Measurements from ENCODE around the gene NIPAL3. TPM values are rescaled to one million over a fixed set of nuclear protein-coding genes. Genes with fewer than 3 reads are reported as not detected.
"Not testable (repeated sequence)": the region's sequence is repeated elsewhere in the genome, so short reads cannot be mapped to it uniquely, and the experiment has no call there.

The NIPAL3 gene
- total and polyA plus RNA-seq, 9 donors, result 4.4 to 22.3 (median 13.1) TPM

GRCh38 chr1:24457866-24458265, 42.3 kb downstream of the NIPAL3 start:
- DNase-seq, result no peak
- Histone ChIP-seq H3K36me3 (no peaks in the 10 kb centered on the region), H3K4me3 (no peak overlapping the region), H3K27ac (no peak overlapping the region), H3K27me3 (no peaks in the 10 kb centered on the region), H3K9me3 (no peaks in the 10 kb centered on the region), H3K4me1 (ENCODE audit: insufficient read depth) (no peaks in the 10 kb centered on the region)
- 93 to 98% (median 95%) methylated on average over 3 of the region's 3 CpGs for WGBS, 3 donors
- TF ChIP-seq CTCF (IDR thresholded peaks at IDR 0.05), result no peak
- no peak for TF ChIP-seq POLR2A (IDR thresholded peaks at IDR 0.05)
- TF ChIP-seq EP300 (IDR thresholded peaks at IDR 0.05), result no peak
- intact Hi-C loops (cut with DNase I), result no loop called here

GRCh38 chr1:24459551-24460266, 44.1 kb downstream of the NIPAL3 start:
- intact Hi-C loops (cut with DNase I), result no loop called here
- Histone ChIP-seq H3K27ac (no peak overlapping the region), H3K9me3 (no peaks in the 10 kb centered on the region), H3K27me3 (no peaks in the 10 kb centered on the region), H3K4me3 (no peak overlapping the region), H3K4me1 (ENCODE audit: insufficient read depth) (no peaks in the 10 kb centered on the region), H3K36me3 (no peaks in the 10 kb centered on the region)
- 95 to 97% (median 96%) methylated on average over 6 of the region's 6 CpGs for WGBS, 3 donors
- DNase-seq, result no peak
- TF ChIP-seq POLR2A (IDR thresholded peaks at IDR 0.05) (no peak), CTCF (IDR thresholded peaks at IDR 0.05) (no peak), EP300 (IDR thresholded peaks at IDR 0.05) (no peak)

- H3K4me3 ChIP-seq; H3K27ac ChIP-seq; H3K9me3 ChIP-seq; H3K27me3 ChIP-seq; H3K36me3 ChIP-seq; H3K4me1 ChIP-seq (ENCODE audit: insufficient read depth); intact Hi-C loops (cut with DNase I); DNase-seq: not testable (repeated sequence)
- WGBS, 3 donors, result 74 to 90% (median 87%) methylated on average over 4 of the region's 4 CpGs
Measured at GRCh38 chr1:24462128-24462527, 46.5 kb downstream of the NIPAL3 start.

- Histone ChIP-seq H3K27me3 (no peaks in the 10 kb centered on the region), H3K4me1 (ENCODE audit: insufficient read depth) (no peaks in the 10 kb centered on the region), H3K36me3 (no peaks in the 10 kb centered on the region), H3K4me3 (no peak overlapping the region), H3K27ac (no peak overlapping the region), H3K9me3 (no peaks in the 10 kb centered on the region)
- TF ChIP-seq POLR2A (IDR thresholded peaks at IDR 0.05), result no peak
- TF ChIP-seq CTCF (IDR thresholded peaks at IDR 0.05), result no peak
- TF ChIP-seq EP300 (IDR thresholded peaks at IDR 0.05), result no peak
- intact Hi-C loops (cut with DNase I), result no loop called here
- DNase-seq, result no peak
- WGBS, 3 donors, result 59 to 68% (median 61%) methylated on average over 14 of the region's 14 CpGs
Measured at GRCh38 chr1:24463776-24464735, 48.5 kb downstream of the NIPAL3 start.
